Mammary epithelial cell (primary cell): ENCODE data around the gene CDH5.

Experiments
- CTCF ChIP-seq, 2 donors: IDR thresholded peaks in 1 of 2; conservative IDR thresholded peaks in 1 of 2; 2 replicates each; pipeline ENCODE4 v1.5.1; 2011 to 2012; ENCODE audit warnings: inconsistent platforms in 2 of 2, low read length in 2 of 2, mild to moderate bottlenecking in 2 of 2, control low read depth in 1 of 2, low read depth in 1 of 2; ENCODE audit not compliant: insufficient read depth in 1 of 2; ENCODE audit errors: extremely low read depth in 1 of 2
- EZH2 ChIP-seq: IDR thresholded peaks from 2 replicates; pipeline ENCODE4 v1.6.1; 2012; ENCODE audit warnings: low read length, inconsistent platforms, borderline replicate concordance

- TF ChIP-seq CTCF (conservative IDR thresholded peaks at IDR 0.05 in 1 of 2, IDR thresholded peaks at IDR 0.05 in 1 of 2; ENCODE audit: extremely low read depth in 1 of 2, insufficient read depth in 1 of 2, low read depth in 1 of 2, low read length in 2 of 2) (no peak), EZH2 (no peak)
Observed at GRCh38 chr16:66414891-66415290, 48.4 kb downstream of the CDH5 start.
